T-helper 2 cell (primary cell): ENCODE results near the gene EYA2.

ENCODE experiments used
- DNase-seq, 5 experiments: peaks; one replicate each; pipeline versions ENCODE4 v3.0.0 to v3.0.0-alpha.2; 2012 to 2022

Gene EYA2

DNA sequence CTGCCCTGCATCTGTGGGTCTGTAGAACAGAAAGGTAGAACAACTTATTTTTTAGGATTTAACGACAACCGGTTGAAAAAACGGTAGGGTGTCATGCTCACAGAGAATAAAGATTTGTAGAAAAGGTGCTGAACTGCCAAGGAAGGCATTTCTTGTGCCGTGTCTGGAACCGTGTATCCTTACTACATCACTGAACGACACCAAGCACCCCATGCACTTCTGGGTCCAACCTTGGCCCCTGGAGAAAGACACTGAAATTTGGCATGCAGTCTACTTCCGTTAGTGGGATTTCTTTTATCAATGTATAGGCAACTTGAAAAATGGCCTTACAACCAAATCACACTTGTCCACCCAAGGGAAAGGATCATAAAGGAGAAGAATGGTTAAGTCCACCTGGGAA is 316.4 kb downstream of the EYA2 start:
- no peak for DNase-seq

DNA sequence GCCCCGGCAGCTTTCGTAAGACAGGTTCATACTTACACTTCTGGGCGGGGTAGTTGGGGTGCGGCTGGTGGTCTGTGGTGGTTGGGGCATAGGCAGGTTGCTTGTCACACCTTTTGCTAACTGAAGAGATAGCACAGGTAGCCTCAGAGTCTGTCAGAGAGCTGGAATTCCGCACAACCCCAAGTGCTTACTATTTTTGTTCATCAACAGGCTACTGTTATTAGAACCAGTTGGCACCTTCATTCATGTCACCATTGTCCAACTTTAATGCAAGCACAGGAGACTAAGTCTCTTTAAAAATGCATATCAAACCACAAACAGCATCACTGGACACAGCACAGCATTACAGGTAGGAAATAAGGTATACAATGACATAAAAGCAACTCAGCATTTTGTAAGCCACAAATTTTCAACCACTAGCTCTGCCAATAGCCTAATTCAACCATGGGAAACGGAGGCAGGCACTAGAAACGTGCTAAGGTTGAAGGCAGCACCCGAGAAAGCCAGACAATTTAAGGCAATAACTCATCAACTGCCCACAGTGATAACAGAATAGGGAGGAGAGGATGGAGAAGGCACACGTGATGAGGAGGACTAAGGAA is 318.1 kb downstream of the EYA2 start:
- DNase-seq: no peak

DNA sequence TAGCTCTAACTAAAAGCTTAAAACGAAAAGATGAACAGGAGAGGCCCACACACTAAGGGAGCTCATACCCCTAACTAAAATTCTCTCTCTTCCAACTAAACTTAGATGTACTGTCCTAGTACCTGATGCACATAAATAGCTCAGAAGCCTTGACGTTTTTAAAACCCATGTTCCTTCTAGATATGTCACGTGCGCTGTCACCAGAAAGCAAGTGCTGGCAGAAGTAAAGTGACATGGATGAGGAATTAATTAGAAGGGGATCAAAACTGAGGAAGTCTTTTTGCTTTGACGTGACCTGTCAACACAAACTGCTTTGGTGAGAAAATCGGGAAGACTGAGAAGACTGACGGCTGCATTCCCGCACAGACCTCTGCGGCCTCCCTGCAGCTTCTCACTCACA is 319.3 kb downstream of the EYA2 start:
- no peak for DNase-seq

GRCh38 chr20:47215653-47216397 is 321.2 kb downstream of the EYA2 start:
- DNase-seq: no peak

DNA sequence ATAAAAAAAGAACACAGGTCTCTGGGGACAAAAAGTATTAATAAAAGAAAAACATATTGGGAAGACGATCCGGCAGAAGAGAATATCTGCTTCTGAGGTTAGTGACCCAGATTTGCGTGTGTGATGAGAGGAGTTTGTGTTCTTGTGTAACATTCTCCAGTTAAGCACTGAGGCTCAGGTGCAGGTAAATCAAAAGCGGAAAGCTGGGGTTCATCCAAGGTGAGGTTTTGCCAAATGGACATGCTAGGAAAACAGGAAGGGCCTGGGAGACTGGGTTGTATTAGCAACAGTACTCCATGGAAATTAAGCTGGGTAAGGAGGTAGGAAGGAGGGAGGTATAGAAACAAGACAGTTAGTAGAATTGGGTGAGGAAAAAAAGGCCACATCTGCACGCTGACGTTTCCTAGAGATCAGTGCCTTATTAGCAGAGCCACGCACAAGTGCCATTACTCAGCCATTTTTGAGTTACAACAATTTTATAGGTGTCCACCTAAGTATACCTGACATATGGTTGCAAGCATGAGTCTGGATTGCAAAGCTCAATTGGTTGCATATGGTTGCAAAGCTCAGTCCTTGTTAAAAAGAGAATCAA is 322.3 kb downstream of the EYA2 start:
- DNase-seq: no peak

- no peak for DNase-seq
These were observed 323.1 kb downstream of the EYA2 start for GRCh38 chr20:47217482-47218446.

DNA sequence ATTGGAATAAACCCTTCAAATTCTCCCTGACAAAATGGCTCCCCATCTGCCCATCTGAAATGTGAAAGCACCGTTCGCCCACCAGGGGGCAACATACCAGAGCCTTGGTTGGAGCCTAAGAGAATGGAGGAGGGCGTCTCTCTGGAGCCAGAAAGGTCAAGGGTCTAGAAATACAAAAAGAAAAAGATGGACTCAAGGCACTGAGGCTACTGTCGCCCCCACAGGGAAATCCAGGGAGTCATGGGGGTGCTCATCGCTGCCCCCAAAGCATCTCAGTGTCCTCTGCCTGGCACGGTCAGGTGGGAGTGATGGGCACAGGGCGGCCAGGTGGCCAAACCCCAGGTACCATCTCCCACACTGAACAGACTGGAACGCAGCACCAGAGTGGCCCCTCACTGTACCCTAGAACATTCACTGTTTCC is 325.5 kb downstream of the EYA2 start:
- peak in 3 of 5 experiments; percentile 18 to 42 (median 42) for DNase-seq

DNA sequence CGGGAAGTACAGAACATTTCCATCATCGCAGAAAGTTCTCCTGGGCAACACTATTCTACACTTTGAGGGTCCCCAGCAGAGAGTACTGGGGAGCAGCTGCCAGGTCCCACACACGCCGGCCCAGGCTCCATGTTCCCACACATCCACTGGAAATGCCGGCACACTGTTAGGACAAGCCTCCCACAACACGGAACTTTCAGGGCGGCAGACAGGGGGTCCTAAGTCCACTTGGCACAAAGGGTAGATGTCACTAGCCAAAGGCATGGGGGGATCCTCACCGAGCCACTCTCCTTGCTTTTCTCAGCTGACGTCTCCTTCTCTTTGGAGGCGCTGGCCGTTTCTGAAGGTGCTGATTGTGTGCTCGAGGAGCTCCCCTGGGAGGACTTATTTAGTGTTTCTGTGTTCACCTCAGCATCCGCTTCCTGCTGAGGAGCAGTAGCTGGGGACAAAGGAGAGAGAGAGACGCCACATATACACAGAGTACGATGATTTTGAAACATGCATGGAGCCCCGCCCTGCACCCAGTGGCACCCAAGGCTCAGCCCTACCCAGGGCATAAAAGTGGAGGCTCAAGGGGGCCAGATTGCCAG is 326.5 kb downstream of the EYA2 start:
- DNase-seq: no peak

GRCh38 chr20:47222468-47223119 is 328.0 kb downstream of the EYA2 start:
- DNase-seq: no peak

DNA sequence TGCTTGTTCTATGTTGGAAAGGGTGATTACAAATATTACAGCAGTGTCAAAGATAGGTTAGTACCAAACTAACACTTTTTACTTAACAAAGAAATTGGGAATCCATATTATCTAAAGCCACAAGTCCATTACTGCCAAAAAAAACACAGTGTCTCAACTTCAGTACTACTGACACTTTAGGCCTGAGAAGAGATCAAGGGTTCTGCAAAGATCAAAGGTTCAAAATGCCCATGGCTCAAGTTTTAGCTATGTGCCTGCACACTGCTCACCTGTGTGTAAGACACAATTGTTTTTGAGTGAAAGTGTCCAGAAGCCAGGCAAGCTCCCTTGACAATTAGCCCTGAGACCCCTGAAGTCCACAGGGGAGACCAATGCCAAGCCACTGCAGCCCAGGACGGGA is 329.3 kb downstream of the EYA2 start:
- no peak for DNase-seq

GRCh38 chr20:47224300-47224791 is 329.7 kb downstream of the EYA2 start:
- no peak for DNase-seq

DNA sequence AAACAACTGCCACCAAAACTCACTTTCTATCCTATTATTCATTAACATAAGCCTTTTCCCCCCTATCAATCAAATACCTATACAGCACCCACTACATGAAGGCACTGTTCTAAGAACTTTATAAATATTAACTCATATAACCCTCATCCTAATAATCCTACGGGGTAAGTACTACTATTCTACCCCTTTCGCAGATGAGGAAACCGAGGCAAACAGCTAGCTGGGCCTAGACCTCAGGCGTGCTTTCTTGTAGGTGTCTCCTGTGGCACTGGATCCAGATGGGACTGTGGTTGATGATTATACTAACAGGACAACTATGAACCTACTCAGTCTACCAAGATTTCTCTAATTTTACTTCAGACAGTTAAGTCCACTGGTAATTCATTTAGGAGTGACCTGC is 330.2 kb downstream of the EYA2 start:
- DNase-seq: no peak

GRCh38 chr20:47225458-47225857 is 330.8 kb downstream of the EYA2 start:
- DNase-seq: no peak

GRCh38 chr20:47227119-47227518 is 332.5 kb downstream of the EYA2 start:
- DNase-seq: no peak

DNA sequence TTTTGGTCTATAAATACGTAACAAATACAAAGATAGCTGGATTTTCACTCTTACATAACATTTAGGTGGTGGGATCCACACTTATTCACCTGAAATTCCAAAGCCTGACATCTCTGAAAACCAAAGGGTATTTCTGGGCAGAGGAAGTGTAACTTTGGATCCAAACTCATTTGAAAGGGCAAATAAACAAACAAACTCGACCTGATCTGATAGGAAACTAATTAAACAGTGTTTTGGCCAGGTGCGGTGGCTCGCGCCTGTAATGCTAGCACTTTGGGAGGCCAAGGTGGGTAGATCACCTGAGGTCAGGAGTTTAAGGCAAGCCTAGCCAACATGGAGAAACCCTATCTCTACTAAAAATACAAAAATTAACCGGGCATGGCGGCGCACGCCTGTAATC is 332.9 kb downstream of the EYA2 start:
- no peak for DNase-seq

DNA sequence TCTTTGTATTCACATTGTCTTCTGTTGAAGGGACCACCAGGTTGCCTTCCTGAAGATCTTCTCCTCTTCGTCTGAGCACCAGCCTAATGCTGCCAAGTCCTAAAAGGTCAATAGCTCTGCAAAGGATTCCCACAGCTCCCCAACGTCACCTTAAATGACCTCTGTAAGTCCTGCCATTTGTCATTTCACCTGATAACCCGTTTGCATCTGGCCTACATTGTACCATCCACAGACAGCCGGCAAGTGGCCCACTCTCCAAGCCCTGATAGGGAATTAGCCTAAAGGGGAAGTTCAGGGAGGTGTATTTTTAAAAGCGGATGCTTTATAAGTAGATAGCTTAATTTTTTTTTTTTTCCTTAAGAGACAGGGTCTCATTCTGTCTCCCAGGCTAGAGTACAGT is 334.0 kb downstream of the EYA2 start:
- no peak for DNase-seq

DNA sequence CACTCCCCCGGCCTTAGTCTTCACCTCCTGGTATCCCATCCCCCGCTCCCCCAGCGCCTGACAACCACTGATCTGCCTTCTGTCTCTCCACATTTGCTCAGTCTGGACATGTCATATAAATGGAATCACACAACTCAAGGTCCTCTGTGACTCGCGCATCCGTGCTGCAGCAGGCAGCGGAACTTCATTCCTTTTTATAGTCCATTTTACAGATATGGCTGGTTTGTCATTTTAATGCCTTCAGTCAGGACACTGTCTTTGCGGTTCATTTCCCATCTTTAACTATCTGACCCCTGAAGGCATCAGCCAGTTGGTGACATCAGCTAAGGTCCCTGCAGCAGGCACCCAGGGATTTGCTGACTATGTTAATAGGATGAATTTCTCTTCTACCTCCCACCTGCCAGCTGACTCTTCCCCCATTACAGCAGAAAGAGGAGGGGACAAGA is 336.2 kb downstream of the EYA2 start:
- no peak for DNase-seq

GRCh38 chr20:47231382-47232039 is 336.9 kb downstream of the EYA2 start:
- no peak for DNase-seq

DNA sequence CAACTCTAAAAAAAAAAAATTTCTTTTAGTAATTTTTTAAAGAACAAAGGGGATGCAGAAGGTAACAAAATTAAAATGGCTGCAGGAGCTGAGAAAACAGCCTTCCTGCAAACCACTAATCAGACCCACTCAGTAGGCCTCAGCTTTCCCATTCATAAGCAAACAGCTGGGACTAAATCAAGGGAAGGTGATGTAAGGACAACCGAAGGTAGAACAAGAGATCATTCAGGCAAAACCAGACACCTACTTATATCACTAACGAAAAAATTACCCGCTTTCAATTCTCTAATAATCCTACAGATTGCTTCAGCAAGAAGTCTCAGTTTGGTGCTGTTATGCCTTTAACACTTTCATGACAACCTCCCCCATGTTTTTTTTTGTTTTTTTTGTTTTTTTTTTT is 337.9 kb downstream of the EYA2 start:
- DNase-seq: no peak

DNA sequence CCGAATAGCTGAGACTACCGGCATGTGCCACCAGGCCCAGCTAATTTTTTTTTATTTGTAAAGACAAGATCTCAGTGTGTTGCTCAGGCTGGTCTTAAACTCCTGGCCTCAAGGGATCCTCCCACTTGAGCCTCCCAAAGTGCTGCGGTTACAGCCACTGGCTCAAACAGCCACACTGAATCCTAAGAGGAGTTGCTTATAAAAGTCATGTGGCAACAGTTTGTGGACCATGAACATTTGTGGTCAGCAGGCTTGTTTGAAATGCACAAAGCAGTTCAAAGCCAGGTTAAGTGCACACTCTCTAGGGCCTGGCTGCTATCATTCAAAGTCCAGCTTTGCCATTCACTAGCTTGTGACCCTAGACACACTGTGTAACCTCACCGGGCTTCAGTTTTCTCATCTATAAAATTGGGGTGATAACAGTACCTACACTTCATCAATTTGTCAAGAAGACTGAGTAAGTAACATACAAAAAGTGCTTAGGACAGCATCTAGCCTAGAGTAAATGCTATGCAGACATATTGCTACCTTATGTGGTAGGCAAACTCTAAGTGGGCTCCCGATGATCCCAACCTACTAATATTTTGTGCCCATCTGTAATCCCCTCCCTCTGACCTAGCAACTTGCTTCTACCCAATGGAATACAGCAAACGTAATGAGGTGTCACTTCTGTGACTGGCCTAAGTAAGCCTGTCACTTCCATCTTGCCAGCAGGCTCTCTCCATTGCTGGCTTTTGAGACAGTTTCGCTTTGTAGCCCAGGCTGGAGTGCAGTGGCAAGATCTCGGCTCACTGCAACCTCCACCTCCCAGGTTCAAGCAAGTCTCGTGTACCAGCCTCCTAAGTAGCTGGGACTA is 338.9 kb downstream of the EYA2 start:
- no peak for DNase-seq
